MM.1S (cell line): ENCODE results near the gene PDE6A.

Experiments
- DNase-seq: peaks from one replicate; pipeline ENCODE4 v3.0.0-alpha.2; 2015
- H2AFZ ChIP-seq: fragments of 300-600 bp; sonication (generic); 2 replicates; pipeline ENCODE4 v1.6.0; 2016; ENCODE audit warnings: antibody characterized with exemption, low read length
- H3F3A ChIP-seq: fragments of 300-600 bp; sonication (generic); 2 replicates; pipeline ENCODE4 v1.6.1; 2016; ENCODE audit warnings: mild to moderate bottlenecking, antibody characterized with exemption, low read length, moderate library complexity, mixed read lengths; ENCODE audit not compliant: insufficient read depth
- H3K27ac ChIP-seq: fragments of 300-600 bp; sonication (generic); 2 replicates; pipeline ENCODE4 v1.5.1; 2016; ENCODE audit warnings: mild to moderate bottlenecking, low read length
- H3K27me3 ChIP-seq: fragments of 300-600 bp; sonication (generic); replicated peaks from 2 replicates; pipeline ENCODE4 v1.6.0; 2016; ENCODE audit warnings: low read length; ENCODE audit not compliant: insufficient read depth
- H3K36me3 ChIP-seq: fragments of 300-600 bp; sonication (generic); replicated peaks from 2 replicates; pipeline ENCODE4 v1.6.1; 2016; ENCODE audit warnings: mild to moderate bottlenecking, low read length, mixed read lengths; ENCODE audit not compliant: insufficient read depth
- H3K4me1 ChIP-seq: fragments of 300-600 bp; sonication (generic); 2 replicates; pipeline ENCODE4 v1.6.1; 2016; ENCODE audit warnings: low read length, mixed read lengths
- H3K4me2 ChIP-seq: fragments of 300-600 bp; sonication (generic); 2 replicates; pipeline ENCODE4 v1.6.0; 2016; ENCODE audit warnings: low read depth, low read length
- H3K4me3 ChIP-seq: fragments of 300-600 bp; sonication (generic); 2 replicates; pipeline ENCODE4 v1.5.1; 2016; ENCODE audit warnings: low read length, mixed read lengths
- H3K79me2 ChIP-seq: fragments of 300-600 bp; sonication (generic); 2 replicates; pipeline ENCODE4 v1.6.1; 2016; ENCODE audit warnings: mixed run types, low read length, mixed read lengths
- H3K9ac ChIP-seq: fragments of 300-600 bp; sonication (generic); 2 replicates; pipeline ENCODE4 v1.6.1; 2016; ENCODE audit warnings: low read length, mixed read lengths
- H3K9me2 ChIP-seq: fragments of 300-600 bp; sonication (generic); replicated peaks from 2 replicates; pipeline ENCODE4 v1.6.1; 2016; ENCODE audit warnings: mild to moderate bottlenecking, low read length, mixed read lengths; ENCODE audit not compliant: insufficient read depth
- H3K9me3 ChIP-seq: fragments of 300-600 bp; sonication (generic); replicated peaks from 2 replicates; pipeline ENCODE4 v1.6.1; 2016; ENCODE audit warnings: mild to moderate bottlenecking, low read length, mixed read lengths; ENCODE audit not compliant: insufficient read depth
- H4K20me1 ChIP-seq: fragments of 300-600 bp; sonication (generic); 2 replicates; pipeline ENCODE4 v1.6.1; 2016; ENCODE audit warnings: mild to moderate bottlenecking, low read length, moderate library complexity, mixed read lengths; ENCODE audit not compliant: insufficient read depth
- EZH2 ChIP-seq: fragments of 300-600 bp; sonication (generic); optimal IDR thresholded peaks from 2 replicates; pipeline ENCODE3; 2017; ENCODE audit warnings: low read depth, mild to moderate bottlenecking, antibody characterized with exemption, low read length, mixed read lengths
- EZH2phosphoT487 ChIP-seq: fragments of 300-600 bp; sonication (generic); IDR thresholded peaks from 2 replicates; pipeline ENCODE4 v1.6.1; 2018; ENCODE audit warnings: antibody characterized with exemption, low read length
- TF ChIP-seq, protein P1 (sequence below): fragments of 300-600 bp; sonication (generic); IDR thresholded peaks from 2 replicates; pipeline ENCODE4 v1.5.1; 2016; ENCODE audit warnings: antibody characterized with exemption, low read length, mixed read lengths

PDE6A gene

DNA sequence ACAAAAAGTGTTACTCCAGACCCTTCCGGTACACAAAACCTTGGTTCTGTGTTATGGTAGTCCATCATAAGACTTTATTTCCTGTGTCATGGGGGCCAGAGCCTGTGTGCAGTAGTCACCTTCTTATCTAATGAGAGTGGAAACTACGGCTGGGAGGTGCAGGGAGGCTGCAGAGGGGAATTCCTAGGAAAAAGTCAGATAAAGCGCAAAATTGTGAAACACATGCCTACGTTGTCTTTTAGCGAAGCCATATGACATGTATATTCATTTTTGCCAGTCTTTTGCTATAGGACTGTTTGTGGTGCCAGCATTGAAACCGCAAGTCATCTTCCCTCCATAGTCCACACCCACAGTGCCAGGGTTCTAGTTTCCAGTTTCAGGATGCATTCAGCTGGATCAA, 133.7 kb downstream of the PDE6A start:
- Histone ChIP-seq H3K79me2 (peaks cover 62% of the 10 kb centered on the region), H2AFZ (no peak overlapping the region), H3K4me3 (no peak overlapping the region), H3K9me3 (no peaks in the 10 kb centered on the region), H3F3A (no peaks in the 10 kb centered on the region), H3K4me2 (no peak overlapping the region), H3K27me3 (no peaks in the 10 kb centered on the region), H3K9ac (no peak overlapping the region), H4K20me1 (no peaks in the 10 kb centered on the region), H3K9me2 (no peaks in the 10 kb centered on the region), H3K27ac (no peak overlapping the region), H3K36me3 (no peaks in the 10 kb centered on the region), H3K4me1 (peaks cover 17% of the 10 kb centered on the region)
- no peak for DNase-seq
- TF ChIP-seq EZH2 (no peak), EZH2phosphoT487 (no peak)
- TF ChIP-seq, protein P1, sequence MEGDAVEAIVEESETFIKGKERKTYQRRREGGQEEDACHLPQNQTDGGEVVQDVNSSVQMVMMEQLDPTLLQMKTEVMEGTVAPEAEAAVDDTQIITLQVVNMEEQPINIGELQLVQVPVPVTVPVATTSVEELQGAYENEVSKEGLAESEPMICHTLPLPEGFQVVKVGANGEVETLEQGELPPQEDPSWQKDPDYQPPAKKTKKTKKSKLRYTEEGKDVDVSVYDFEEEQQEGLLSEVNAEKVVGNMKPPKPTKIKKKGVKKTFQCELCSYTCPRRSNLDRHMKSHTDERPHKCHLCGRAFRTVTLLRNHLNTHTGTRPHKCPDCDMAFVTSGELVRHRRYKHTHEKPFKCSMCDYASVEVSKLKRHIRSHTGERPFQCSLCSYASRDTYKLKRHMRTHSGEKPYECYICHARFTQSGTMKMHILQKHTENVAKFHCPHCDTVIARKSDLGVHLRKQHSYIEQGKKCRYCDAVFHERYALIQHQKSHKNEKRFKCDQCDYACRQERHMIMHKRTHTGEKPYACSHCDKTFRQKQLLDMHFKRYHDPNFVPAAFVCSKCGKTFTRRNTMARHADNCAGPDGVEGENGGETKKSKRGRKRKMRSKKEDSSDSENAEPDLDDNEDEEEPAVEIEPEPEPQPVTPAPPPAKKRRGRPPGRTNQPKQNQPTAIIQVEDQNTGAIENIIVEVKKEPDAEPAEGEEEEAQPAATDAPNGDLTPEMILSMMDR: no peak

DNA sequence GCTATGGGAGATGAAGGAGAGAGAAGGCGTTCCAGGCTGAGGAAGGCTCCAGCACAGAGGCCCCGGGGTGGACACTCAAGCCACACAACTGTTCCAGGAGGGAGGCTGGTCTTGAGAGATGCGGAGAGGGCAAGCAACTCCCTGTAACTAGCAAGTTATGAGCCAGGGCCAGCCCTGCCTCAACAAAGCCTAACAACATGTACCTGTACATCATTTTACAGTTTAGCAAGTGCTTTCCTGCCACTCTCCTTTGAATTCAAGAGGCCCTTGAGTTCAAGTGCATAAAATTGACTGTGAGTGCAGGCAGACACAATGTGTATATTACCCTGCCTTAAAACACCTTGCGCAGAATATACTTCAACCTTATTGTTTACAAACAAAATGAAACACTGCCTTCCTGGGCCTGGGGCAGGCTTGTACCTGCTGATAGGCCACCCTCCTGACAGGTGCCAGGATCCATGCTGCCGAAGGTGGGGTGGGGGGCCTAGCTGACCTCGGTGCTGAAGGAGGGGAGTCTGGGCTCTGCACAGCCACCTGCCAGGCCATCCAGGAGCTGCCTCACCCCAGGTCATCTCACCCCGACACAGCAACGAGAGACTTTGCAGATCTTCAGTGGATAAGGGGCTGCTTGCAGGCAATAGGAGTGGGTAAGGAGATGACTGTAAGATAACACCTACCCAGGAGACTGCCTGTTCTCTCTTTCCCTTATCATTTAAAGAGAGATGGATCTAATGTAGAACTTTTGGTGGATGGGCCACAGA, 134.5 kb downstream of the PDE6A start:
- TF ChIP-seq EZH2 (no peak), EZH2phosphoT487 (no peak)
- TF ChIP-seq, protein P1: no peak
- no peak overlapping the region for H3K27ac ChIP-seq
- H3K4me1 ChIP-seq: peaks cover 22% of the 10 kb centered on the region
- no peaks in the 10 kb centered on the region for H3K36me3 ChIP-seq
- no peaks in the 10 kb centered on the region for H3K9me3 ChIP-seq
- no peaks in the 10 kb centered on the region for H3F3A ChIP-seq
- H3K4me3 ChIP-seq: no peak overlapping the region
- H3K9me2 ChIP-seq: no peaks in the 10 kb centered on the region
- H3K4me2 ChIP-seq: no peak overlapping the region
- no peak overlapping the region for H3K9ac ChIP-seq
- no peaks in the 10 kb centered on the region for H3K27me3 ChIP-seq
- peaks cover 66% of the 10 kb centered on the region for H3K79me2 ChIP-seq
- H4K20me1 ChIP-seq: no peaks in the 10 kb centered on the region
- no peak overlapping the region for H2AFZ ChIP-seq
- DNase-seq: no peak

DNA sequence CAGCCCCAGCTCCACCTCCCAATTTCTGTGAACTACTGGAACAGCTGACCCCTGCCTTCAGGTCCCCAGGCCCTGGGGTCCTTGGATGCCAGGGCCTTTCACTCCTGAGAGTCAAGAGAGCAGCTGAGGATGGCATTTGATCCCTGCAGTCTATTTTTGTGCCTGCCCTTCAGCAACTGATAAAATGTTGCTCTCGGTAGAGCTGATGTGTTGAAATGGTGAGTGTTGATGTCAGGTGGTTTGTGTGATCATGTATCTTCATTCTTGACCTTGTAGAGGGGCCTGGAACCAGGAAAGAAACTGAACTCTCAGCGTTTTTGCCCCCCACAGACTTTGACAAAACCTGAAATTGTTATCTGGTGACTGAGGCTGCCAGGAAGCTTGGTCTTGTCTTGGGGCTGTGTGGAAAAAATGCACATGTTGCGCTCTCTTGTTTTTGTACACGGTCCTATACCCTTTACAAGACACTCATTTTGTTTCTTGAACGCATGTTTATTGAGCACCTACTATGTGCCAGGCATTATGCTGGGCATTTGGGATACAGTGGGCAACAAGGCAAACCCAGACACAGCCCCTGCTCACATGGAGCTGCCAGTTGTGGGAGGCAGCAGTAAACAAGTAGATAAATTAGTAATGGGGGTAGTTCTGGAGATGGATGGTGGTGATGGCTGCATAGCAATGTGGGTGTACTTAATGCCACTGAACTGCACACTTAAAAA, 136.2 kb downstream of the PDE6A start:
- peaks cover 22% of the 10 kb centered on the region for H3K4me1 ChIP-seq
- no peak for DNase-seq
- H3F3A ChIP-seq: no peaks in the 10 kb centered on the region
- no peak overlapping the region for H3K4me2 ChIP-seq
- H3K79me2 ChIP-seq: peaks cover 73% of the 10 kb centered on the region
- no peak overlapping the region for H3K9ac ChIP-seq
- no peak overlapping the region for H2AFZ ChIP-seq
- no peaks in the 10 kb centered on the region for H3K9me2 ChIP-seq
- H4K20me1 ChIP-seq: no peaks in the 10 kb centered on the region
- no peak overlapping the region for H3K27ac ChIP-seq
- H3K27me3 ChIP-seq: no peaks in the 10 kb centered on the region
- no peaks in the 10 kb centered on the region for H3K36me3 ChIP-seq
- no peak overlapping the region for H3K4me3 ChIP-seq
- H3K9me3 ChIP-seq: no peaks in the 10 kb centered on the region
- no peak for TF ChIP-seq EZH2
- TF ChIP-seq EZH2phosphoT487: no peak
